SK-N-SH treated with all-trans-retinoic acid at 6 μM for 48 hours (cell line): ENCODE measurements around the gene ZNF423.

Experiments
- ATAC-seq: fragments of 200-7000 bp; cut with Tn5 transposase; 3 replicates; pipeline ENCODE4 v1.9.1; 2020; ENCODE audit warnings: mild to moderate bottlenecking, moderate library complexity
- ARNTL ChIP-seq: fragments of 450-650 bp; formaldehyde crosslinking; IDR thresholded peaks from 2 replicates; pipeline ENCODE4 v1.5.0; 2020; ENCODE audit warnings: low read depth, mild to moderate bottlenecking, moderate library complexity, borderline replicate concordance
- CSDC2 ChIP-seq: fragments of 250-450 bp; sonication (Bioruptor Pico); IDR thresholded peaks from 2 replicates; pipeline ENCODE4 v1.5.0; 2020; ENCODE audit warnings: mild to moderate bottlenecking, moderate library complexity
- ESRRG ChIP-seq: fragments of 250-450 bp; sonication (Bioruptor Pico); IDR thresholded peaks from 2 replicates; pipeline ENCODE4 v1.6.1; 2021; ENCODE audit warnings: mild to moderate bottlenecking
- GLIS3 ChIP-seq: fragments of 250-450 bp; sonication (Bioruptor Pico); IDR thresholded peaks from 2 replicates; pipeline ENCODE4 v1.5.0; 2020; ENCODE audit warnings: mild to moderate bottlenecking, moderate library complexity
- ISL1 ChIP-seq: fragments of 250-450 bp; sonication (Bioruptor Pico); IDR thresholded peaks from 2 replicates; pipeline ENCODE4 v2.1.2; 2022; ENCODE audit warnings: mild to moderate bottlenecking, moderate library complexity
- OSR1 ChIP-seq: fragments of 250-450 bp; sonication (Bioruptor Pico); IDR thresholded peaks from 2 replicates; pipeline ENCODE4 v1.8.0; 2022; ENCODE audit warnings: moderate library complexity, mild to moderate bottlenecking, inconsistent platforms
- PPARA ChIP-seq: fragments of 250-450 bp; sonication (Bioruptor Pico); IDR thresholded peaks from 2 replicates; pipeline ENCODE4 v1.5.0; 2020; ENCODE audit warnings: mild to moderate bottlenecking, borderline replicate concordance
- SNAI2 ChIP-seq: fragments of 250-450 bp; sonication (Bioruptor Pico); IDR thresholded peaks from 2 replicates; pipeline ENCODE4 v1.5.0; 2020; ENCODE audit warnings: mild to moderate bottlenecking, moderate library complexity
- TCF4 ChIP-seq: fragments of 250-450 bp; sonication (Bioruptor Pico); IDR thresholded peaks from 2 replicates; pipeline ENCODE4 v1.8.0; 2021; ENCODE audit warnings: mild to moderate bottlenecking, moderate library complexity, borderline replicate concordance
- ZFP3 ChIP-seq: fragments of 250-450 bp; sonication (Bioruptor Pico); IDR thresholded peaks from 2 replicates; pipeline ENCODE4 v1.5.0; 2020; ENCODE audit warnings: mild to moderate bottlenecking, moderate library complexity
- ZFP30 ChIP-seq: fragments of 450-650 bp; formaldehyde crosslinking; IDR thresholded peaks from 2 replicates; pipeline ENCODE4 v1.5.0; 2022; ENCODE audit warnings: mild to moderate bottlenecking, moderate library complexity
- ZNF565 ChIP-seq: fragments of 450-650 bp; formaldehyde crosslinking; conservative IDR thresholded peaks from 2 replicates; pipeline ENCODE4 v1.5.0; 2020; ENCODE audit warnings: low read depth, mild to moderate bottlenecking, moderate library complexity
- ZNF70 ChIP-seq: fragments of 450-650 bp; formaldehyde crosslinking; IDR thresholded peaks from 2 replicates; pipeline ENCODE4 v1.5.0; 2020; ENCODE audit warnings: mild to moderate bottlenecking, moderate library complexity
- ZNF8 ChIP-seq: fragments of 450-650 bp; formaldehyde crosslinking; IDR thresholded peaks from 2 replicates; pipeline ENCODE4 v1.5.0; 2020; ENCODE audit warnings: mild to moderate bottlenecking, moderate library complexity
- TF ChIP-seq, protein P1 (sequence below): fragments of 250-450 bp; sonication (Bioruptor Pico); IDR thresholded peaks from 2 replicates; pipeline ENCODE4 v1.8.0; 2021; ENCODE audit warnings: low read depth, mild to moderate bottlenecking, moderate library complexity, borderline replicate concordance
- TF ChIP-seq, protein P2 (sequence below): fragments of 250-450 bp; sonication (Bioruptor Pico); IDR thresholded peaks from 2 replicates; pipeline ENCODE4 v1.8.0; 2020; ENCODE audit warnings: mild to moderate bottlenecking, moderate library complexity, borderline replicate concordance
- TF ChIP-seq, protein P3 (sequence below): fragments of 250-450 bp; sonication (Bioruptor Pico); IDR thresholded peaks from 2 replicates; pipeline ENCODE4 v1.5.1; 2021; ENCODE audit warnings: mild to moderate bottlenecking, moderate library complexity
- TF ChIP-seq, protein P4 (sequence below): fragments of 250-450 bp; sonication (Bioruptor Pico); IDR thresholded peaks from 2 replicates; pipeline ENCODE4 v1.5.1; 2020; ENCODE audit warnings: low read depth, mild to moderate bottlenecking, moderate library complexity

The ZNF423 gene

DNA sequence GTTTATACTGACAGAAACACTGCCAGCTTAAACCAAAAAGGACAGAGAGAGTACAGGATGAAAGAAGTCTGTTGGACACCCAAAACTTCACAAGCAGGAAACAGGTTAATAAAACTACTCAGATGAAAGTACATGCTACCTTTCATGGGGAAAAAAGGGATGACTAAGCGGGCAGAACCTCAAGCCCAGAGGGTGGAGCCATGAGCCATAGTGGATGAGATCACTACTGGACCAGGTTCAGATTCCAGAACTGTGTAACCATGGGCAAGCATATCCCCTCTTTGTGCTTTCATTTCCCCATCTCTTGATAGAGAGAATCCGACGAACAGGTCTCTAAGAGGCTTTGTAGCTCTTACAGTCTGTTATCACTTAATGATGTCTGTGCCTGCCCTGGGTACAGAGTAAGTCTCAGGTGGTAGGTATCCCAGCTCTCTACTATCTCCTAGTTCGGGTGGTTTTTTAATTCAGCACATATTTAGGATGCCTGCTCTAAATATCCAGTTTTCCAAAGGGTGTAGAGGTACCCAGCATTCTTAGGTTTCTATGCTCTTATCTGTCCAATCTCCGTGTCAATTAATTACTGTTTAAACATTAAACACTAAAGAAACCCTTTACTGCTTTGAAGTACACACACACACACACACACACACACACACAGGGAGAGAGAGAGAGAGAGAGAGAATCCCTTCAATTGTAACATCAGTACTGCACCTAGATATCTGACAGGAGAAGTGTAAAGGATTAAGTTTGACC, 206.7 kb downstream of the ZNF423 start:
- no peak for TF ChIP-seq ARNTL (CRISPR knock-in tag)
- TF ChIP-seq TCF4 (CRISPR knock-in tag) = no peak
- TF ChIP-seq ZNF70 (CRISPR knock-in tag) = no peak
- TF ChIP-seq, protein P1, sequence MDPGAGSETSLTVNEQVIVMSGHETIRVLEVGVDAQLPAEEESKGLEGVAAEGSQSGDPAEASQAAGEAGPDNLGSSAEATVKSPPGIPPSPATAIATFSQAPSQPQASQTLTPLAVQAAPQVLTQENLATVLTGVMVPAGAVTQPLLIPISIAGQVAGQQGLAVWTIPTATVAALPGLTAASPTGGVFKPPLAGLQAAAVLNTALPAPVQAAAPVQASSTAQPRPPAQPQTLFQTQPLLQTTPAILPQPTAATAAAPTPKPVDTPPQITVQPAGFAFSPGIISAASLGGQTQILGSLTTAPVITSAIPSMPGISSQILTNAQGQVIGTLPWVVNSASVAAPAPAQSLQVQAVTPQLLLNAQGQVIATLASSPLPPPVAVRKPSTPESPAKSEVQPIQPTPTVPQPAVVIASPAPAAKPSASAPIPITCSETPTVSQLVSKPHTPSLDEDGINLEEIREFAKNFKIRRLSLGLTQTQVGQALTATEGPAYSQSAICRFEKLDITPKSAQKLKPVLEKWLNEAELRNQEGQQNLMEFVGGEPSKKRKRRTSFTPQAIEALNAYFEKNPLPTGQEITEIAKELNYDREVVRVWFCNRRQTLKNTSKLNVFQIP (CRISPR knock-in tag) = no peak
- no peak for TF ChIP-seq PPARA (CRISPR knock-in tag)
- no peak for TF ChIP-seq ZFP30 (CRISPR knock-in tag)
- no peak for TF ChIP-seq ZNF565
- TF ChIP-seq, protein P2, sequence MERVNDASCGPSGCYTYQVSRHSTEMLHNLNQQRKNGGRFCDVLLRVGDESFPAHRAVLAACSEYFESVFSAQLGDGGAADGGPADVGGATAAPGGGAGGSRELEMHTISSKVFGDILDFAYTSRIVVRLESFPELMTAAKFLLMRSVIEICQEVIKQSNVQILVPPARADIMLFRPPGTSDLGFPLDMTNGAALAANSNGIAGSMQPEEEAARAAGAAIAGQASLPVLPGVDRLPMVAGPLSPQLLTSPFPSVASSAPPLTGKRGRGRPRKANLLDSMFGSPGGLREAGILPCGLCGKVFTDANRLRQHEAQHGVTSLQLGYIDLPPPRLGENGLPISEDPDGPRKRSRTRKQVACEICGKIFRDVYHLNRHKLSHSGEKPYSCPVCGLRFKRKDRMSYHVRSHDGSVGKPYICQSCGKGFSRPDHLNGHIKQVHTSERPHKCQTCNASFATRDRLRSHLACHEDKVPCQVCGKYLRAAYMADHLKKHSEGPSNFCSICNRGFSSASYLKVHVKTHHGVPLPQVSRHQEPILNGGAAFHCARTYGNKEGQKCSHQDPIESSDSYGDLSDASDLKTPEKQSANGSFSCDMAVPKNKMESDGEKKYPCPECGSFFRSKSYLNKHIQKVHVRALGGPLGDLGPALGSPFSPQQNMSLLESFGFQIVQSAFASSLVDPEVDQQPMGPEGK = no peak
- TF ChIP-seq GLIS3 = no peak
- ATAC-seq = no peak

DNA sequence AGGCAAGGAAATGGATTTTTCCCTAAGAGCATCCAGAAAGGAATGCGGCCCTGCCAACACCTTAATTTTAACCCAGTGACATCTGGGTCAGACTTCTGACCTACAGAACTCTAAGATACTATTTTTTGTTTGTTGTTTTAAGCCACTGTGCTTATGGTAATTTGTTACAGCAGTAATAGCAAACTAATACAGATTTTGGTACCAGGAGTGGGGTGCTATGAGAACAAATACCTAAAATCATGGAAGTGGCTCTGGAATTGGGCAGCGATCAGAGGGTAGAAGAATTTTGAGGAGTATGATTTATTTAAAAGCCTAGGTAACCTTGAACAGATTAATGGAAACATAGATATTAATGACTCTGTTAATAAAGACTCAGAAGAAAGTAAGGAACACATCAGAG, 208.2 kb downstream of the ZNF423 start:
- ATAC-seq = no peak
- no peak for TF ChIP-seq ARNTL (CRISPR knock-in tag)
- TF ChIP-seq, protein P3, sequence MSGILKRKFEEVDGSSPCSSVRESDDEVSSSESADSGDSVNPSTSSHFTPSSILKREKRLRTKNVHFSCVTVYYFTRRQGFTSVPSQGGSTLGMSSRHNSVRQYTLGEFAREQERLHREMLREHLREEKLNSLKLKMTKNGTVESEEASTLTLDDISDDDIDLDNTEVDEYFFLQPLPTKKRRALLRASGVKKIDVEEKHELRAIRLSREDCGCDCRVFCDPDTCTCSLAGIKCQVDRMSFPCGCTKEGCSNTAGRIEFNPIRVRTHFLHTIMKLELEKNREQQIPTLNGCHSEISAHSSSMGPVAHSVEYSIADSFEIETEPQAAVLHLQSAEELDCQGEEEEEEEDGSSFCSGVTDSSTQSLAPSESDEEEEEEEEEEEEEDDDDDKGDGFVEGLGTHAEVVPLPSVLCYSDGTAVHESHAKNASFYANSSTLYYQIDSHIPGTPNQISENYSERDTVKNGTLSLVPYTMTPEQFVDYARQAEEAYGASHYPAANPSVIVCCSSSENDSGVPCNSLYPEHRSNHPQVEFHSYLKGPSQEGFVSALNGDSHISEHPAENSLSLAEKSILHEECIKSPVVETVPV (CRISPR knock-in tag) = no peak
- TF ChIP-seq ZNF8 (CRISPR knock-in tag) = no peak
- TF ChIP-seq, protein P4, sequence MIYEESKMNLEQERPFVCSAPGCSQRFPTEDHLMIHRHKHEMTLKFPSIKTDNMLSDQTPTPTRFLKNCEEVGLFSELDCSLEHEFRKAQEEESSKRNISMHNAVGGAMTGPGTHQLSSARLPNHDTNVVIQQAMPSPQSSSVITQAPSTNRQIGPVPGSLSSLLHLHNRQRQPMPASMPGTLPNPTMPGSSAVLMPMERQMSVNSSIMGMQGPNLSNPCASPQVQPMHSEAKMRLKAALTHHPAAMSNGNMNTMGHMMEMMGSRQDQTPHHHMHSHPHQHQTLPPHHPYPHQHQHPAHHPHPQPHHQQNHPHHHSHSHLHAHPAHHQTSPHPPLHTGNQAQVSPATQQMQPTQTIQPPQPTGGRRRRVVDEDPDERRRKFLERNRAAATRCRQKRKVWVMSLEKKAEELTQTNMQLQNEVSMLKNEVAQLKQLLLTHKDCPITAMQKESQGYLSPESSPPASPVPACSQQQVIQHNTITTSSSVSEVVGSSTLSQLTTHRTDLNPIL (CRISPR knock-in tag) = no peak
- TF ChIP-seq, all 23 proteins: peak for 0

DNA sequence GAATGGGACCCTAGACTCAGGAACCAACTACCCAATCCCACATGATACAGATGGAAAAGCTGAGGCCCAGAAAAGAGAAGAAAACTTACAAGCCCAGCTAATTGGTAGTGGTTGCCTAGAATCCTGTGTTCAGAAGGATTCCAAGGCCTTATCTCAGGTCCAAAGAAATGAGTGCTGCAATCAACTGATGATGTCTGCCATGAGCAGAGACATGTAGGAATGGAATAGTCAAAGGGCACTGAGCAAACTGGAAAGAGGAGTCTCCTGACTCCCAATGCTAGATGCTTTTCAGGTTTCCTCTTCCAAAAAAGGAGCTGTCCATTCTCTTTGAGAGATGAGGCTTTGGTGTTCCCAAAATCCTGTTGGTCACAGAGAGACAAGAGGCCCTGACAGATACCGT, 210.6 kb downstream of the ZNF423 start:
- TF ChIP-seq ESRRG (no peak), GLIS3 (no peak), ZNF8 (CRISPR knock-in tag) (no peak), TCF4 (CRISPR knock-in tag) (no peak), CSDC2 (no peak), ARNTL (CRISPR knock-in tag) (no peak), OSR1 (CRISPR knock-in tag) (no peak), SNAI2 (no peak)
- TF ChIP-seq, protein P3 (CRISPR knock-in tag) = no peak
- ATAC-seq = no peak

DNA sequence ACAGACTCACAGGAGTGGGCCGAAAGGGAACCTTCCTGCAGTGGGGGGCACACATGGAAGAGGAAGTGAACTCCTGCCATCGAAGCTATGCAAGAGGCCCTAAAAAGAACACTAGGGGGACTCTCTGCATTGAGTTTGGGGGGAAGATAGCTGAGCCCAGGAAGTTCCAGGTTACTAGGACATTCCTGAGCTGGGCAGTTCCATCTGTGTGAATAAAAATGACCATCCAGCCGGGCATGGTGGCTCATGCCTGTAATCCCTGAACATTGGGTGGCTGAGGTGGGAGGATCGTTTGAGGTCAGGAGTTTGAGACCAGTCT, 211.8 kb downstream of the ZNF423 start:
- no peak for TF ChIP-seq ZNF565
- ATAC-seq = peak; percentile 39

DNA sequence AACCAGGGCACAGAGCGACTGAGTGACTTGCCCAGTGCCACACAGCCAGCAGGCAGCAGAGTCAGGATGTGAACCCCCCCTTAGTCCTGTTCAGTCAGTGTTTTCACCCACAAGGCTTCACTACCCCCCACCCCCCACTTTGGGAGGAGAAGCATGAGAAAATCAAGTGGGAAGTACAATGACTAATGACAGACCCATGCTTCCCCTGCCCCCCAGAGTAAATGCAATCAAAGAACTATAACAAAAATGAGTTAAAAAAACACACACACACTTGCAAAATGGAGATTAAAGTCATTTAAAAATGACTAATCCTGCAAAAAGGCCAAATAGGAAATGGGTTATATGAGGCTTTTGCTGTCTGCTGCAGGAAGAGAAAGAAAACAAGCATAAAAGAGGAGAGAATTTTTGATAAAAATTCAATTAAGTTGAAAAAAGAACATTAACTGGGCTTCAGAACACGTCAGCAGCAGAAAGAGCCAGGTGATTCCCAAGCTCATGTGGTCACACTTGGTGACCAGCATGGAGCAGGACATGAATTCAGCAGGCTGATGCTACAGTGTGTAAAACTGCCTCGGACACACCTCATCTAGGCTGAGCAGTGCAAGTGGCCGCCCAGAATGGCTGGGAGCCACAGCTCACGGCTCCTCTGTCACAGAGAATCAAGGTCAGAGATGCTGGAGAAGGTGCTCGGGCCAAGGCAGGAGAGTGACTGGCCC, 212.3 kb downstream of the ZNF423 start:
- TF ChIP-seq ISL1 (CRISPR knock-in tag) (peak; percentile 46; the same call in 1 of the 2 replicates), OSR1 (CRISPR knock-in tag) (no peak), ZFP3 (0 out of 2 replicates have a peak, but pooled peaks have one; percentile 41)
- ATAC-seq = peak; percentile 66
